DMS79 (cell line): ENCODE results near the gene TK2.
A peak's percentile ranks its signal among the peaks of the same experiment; 100 is the strongest.

Experiments used
- DNase-seq: peaks from one replicate; lab custom pipeline; 2025; lab: John Stamatoyannopoulos, UW

TK2 gene

DNA sequence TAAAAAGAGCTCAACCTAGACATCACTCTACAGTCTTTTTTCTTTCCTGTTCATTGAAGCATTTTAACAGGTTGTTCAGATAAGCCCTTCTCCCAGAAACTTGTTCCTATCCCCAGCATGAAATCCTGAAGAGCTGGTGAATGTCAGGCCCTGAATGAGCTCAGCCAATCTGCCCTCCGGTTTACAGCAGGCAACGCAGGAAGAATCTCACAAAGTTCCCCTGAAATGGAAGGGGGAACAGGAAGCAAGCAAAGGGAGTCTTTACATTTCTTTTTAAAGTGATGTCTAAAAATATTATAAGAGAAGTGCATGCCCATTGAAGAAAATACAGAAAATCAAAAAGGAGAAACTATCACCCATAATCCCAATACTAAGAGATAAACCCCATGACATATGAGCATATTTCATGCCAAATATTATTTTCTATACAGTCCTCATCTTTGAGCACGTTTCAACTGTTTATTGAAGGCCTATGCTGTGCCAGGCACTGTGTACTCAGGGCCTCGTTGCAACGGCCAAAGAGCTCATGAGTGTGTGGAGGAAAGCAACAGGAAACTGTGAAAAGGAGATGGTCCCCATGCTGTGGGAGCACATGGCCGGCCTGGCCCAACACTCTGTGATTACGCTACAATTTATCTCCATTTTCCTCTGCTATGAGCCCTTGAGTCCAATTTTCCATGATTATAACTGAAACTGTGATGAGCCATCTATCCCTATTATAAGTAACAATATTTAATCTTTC, 5.7 kb downstream of the TK2 start:
- no peak for DNase-seq

DNA sequence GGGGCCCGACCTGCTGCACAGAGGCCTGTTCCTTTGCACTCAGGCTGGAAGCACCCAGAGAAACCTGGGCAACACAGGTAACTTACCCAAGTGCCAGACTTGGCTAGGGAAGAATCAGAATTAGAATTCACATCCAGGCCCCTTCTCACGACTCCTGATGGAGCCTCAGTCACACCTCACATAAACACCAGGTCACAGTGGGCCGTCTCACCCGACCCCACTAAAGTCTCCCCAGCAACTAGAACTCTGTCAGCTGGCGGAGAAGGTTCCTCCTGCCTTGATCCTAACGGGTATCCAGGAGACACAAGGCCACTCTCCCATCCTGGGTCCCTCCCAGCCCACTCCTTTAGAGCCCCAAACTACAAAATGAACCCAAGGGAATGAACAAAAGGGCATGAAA, 6.4 kb downstream of the TK2 start:
- no peak for DNase-seq

DNA sequence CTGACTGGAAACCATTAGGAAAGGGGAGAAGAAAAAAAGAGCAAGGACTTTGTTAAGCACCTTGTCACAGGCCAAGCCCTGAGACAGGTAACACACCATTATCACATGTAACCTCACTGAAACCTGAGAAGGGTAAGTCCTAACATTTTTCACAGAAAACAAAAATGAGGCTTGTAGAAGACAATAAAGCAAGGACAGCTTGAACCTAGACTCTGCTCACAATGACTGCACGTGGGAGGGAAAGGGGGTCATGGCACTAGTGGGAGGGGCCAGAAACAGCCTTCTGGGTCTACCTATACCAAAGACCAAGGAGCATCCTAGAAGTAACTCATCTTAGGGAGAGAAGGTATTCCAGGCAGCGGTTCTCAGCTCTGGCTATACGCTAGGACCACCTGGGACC, 7.5 kb downstream of the TK2 start:
- no peak for DNase-seq

DNA sequence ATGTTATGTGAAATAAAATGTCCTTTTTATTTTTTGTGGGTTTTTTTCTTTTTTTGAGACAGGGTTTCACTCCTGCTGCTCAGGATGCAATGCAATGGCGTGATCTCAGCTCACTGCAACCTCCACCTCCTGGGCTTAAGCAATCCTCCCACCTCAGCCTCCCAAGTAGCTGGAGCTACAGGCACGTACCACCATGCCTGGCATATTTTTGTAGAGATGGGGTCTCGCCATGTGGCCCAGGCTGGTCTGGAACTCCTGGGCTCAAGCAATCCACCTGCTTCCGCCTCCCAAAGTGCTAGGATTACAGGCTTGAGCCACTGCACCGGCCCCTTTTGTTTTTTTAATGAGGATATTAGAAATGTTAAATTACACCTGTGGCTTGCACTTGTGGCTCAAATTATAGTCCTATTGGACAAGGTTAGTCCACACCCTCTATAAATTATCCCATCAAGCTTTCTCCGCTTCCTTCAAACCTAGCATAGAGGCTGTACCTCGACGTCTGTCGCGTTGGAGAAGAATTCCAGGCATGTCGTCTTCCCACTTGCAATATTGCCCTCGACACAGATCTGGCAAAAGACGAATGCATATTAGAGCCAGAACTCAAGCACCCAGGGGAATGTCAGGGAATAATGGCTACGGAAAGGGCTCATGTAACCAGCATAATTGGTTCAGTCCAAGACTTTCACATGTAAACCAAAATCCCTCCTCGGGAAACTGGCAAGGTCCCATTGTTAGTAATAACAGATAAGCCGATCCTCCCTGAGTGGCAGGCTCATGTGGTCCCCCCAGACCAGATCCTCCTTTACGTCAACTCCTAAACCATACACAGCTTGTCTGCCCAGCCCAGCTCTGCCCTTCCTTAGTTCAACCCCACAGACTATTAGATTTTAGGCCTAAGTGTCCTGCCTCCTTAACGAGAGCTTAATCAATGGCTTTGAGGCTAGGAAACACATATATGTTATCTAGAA, 8.2 kb downstream of the TK2 start:
- DNase-seq: no peak

DNA sequence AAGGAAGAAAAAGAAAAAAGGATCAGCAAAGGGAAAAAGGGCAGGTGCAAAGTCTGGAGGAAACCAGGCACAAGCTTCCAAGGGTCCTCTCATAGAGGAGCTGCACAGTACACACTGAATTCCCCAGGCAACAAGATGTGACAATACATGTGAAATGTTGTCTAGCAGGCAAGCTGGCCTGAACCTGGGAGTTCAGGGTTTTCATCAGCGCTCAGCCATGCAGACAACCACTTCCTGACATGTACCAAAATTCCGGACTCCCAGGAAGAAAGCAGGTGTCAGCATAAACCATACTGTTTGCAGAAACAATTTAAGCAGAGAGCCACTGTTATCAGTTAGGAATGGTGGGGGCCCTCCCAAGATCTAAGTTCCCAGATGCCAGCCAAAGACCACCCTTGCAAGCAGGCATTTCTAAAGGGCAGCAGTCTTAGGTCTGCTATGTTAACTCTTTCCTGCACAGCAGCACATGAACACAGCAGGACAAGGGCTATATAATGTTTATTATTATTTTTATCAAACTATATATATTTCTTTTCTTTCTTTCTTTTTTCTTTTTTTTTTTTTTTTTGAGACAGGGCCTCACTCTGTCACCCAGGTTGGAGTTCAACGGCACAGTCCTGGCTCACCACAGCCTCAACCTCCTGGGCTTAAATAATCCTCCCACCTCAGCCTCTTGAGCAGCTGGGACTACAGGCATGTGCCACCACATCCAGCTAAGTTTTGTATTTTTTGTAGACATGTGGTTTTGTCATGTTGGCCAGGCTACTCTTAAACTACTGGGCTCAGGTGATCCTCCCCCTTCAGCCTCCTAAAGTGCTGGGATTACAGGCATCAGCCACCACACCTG, 10.1 kb downstream of the TK2 start:
- peak; percentile 41 for DNase-seq

DNA sequence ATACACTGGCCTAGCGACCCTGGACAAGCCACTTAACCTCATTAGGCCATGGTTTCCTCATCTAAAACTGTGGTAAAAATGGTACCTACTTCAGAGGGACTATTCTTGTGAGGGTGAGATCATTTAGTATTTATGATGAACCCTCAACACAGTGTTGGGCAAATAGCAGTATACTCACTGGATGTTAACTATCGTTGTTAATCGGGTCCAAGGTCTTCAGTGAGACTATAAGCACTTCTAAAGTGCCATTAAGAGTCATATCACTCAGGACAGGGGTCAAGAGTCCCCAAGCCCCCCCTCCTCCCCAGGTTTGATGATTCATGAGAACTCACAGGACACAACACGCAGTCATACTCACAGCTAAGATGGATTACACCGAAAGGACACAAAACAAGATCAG, 11.0 kb downstream of the TK2 start:
- DNase-seq: no peak

DNA sequence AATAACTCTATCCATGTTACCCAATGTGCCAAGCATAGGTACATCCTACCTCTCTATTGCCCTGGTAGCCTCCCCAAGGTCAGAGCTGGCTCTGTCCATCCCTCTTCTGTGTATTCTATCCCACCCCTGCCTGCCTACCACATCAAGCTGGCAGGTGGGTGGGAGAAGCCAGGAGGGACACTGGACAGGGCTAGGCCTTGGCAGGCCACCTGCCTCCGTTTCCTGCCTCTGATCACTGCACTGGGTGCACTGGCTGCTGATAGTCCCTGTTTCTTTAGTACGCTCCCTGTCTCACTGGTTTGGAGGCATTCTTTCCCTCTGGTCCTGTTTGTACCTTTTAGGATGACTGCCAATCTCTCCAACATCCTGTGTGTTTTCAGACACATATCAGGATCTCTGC, 12.7 kb downstream of the TK2 start:
- DNase-seq: no peak

DNA sequence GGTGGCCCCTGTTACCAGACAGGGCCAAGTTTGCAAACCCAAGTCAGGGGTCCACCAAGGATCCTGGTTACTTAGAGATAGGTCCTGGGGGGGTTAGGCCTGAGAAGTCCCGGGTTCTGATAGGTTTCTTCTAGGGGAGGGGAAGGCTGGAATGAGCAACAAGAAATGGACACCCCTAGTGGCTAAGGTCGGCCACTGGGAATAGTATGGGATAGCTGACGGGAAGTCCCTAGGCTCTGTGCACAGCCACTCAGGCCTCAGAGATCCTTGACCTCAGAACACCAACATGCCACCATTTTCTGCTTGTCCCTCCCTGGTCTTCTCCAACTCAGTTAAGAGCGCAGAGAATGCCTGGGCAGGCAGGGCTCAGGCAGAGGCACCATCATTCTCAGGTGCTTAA, 13.4 kb downstream of the TK2 start:
- DNase-seq: no peak

DNA sequence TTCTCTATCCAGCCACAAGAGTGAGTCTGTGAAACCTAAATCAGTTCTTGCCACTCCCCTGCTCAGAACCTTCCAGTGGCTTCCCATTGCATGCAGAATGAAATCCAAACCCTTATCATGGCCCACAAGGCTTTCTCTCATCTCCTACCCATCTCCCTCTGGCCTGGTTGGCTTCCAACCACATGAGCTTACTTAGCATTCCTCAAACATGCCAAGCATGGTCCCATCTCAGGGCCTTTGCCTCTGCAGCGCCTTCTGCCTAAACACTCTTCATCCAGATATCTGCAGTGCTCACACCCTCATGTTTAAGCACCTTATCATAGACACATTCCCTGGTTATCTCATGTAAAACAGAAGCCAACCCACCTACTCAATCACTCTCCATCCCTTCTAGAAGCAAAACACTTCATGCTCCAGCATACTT, 15.5 kb downstream of the TK2 start:
- no peak for DNase-seq

DNA sequence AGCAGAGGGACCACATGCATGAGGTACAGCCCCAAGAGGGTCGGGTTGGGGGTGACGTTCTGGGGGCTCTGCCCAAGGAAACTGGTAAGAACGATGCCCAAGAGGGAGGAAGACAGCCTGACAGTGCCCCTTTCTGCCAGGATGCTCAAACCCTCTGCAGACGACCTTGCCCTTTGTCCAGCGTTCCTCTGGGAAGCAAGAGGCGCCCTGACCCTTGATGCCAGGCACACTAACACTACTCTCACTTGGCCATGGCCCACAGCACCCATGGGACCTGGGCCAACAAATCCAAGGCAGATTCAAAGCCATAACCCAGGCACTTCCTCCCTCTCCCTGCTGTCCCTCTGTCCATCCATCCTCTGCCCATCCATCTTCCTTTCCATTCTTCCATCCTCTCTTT, 20.4 kb downstream of the TK2 start:
- DNase-seq: no peak

DNA sequence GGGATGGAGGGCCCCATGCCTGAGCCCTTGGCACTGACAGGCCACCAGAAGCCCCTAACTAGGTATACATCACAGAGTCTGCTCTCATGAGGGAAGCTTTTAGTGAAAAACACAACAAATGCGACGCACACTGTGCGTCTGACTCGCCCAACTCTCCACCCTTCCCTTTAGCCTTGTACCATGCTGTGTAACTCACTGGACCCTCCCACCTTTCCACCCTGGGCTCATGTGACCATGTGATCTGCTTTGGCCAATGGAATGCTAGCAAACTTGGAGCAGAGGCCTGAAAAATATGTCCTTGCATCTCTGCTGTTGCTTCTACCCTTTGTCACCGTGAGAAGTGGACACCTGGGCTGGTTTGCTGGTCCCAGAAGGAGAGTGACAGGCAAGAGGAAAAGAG, 21.6 kb downstream of the TK2 start:
- no peak for DNase-seq

DNA sequence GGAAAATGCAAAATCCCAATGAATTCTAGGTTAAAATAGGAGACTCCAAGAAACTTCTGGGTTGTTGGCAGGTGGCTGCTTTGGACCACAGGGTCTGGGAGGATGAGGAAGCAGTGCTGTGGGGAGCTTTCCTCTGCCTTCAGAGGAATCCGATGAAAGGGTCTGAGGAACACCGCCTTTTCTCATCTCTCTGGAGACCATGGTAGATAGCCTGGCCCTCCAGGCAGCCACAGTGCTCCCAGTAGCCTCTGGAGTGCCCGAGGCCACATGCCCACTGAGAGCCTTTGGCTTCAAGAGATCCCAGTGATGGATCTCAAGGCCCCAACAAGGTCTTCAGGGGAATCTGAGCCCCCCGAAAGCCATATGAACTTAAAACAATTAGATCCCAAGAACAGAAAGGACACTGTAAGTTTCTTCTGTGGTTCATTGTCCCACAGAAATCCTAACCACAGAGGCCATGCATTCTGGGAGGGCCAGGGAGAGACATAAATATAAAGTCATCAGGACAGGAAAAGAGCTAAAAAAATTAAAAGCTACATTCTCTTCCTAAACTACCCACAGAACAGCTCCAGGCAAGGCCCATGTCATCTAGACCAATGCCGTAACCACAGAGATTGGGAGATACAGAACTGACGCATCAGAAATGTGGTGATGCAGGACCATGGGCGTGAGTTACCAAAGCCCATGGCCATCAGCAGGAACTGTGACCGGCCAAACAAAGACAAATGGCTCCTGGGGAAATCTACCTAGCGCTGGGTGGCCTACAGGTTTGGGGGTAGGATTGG, 24.3 kb downstream of the TK2 start:
- DNase-seq: no peak

DNA sequence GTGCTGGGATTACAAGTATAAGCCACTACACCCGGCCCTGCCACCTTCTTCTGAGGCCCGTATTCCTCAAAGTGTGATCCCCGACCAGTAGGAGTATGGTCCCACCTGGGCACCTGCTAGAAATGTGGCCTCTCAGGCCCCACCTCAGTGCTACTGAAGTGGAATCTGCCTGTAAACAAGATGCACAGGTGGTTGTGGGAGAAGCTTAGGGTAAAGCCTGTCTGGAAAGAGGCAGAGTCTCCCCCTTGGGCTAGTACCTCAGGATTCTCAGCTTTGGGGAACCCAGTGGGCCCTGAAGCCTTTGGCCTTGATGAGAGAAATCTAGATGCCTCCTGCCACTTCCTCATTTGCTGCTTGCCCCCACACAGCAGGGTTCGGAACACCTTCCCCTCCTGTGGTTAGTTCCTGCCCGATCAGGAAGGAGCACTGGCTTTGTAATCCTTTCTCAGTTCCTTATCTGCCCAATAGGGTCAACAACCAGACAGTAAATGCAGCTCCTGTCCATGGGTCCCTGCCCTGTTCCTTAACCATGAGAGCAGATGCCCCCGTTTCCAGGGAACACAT, 25.2 kb downstream of the TK2 start:
- no peak for DNase-seq

DNA sequence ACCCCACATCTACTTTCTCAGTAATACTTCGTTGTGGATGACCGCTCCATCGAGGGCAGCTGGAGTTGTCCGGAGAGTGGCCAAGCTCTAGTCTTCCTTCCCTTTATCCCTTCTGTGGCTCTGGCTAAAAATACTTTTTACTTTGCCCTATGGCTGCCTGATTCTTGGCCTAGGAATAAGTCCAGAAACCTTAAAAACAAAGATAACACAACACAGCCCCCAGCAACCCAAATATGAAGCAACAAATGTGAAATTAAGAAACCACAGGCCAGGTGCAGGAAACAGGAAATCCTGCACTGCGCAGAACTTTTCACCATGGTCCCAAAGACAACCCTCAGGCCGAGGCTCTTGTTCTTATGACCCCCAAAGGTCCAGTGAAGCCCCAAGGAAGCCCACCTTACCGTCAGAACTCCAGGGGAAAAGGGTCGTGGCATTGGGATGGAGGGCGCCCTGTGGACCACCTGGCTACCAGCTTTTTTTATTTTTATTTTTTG, 26.0 kb downstream of the TK2 start:
- no peak for DNase-seq

DNA sequence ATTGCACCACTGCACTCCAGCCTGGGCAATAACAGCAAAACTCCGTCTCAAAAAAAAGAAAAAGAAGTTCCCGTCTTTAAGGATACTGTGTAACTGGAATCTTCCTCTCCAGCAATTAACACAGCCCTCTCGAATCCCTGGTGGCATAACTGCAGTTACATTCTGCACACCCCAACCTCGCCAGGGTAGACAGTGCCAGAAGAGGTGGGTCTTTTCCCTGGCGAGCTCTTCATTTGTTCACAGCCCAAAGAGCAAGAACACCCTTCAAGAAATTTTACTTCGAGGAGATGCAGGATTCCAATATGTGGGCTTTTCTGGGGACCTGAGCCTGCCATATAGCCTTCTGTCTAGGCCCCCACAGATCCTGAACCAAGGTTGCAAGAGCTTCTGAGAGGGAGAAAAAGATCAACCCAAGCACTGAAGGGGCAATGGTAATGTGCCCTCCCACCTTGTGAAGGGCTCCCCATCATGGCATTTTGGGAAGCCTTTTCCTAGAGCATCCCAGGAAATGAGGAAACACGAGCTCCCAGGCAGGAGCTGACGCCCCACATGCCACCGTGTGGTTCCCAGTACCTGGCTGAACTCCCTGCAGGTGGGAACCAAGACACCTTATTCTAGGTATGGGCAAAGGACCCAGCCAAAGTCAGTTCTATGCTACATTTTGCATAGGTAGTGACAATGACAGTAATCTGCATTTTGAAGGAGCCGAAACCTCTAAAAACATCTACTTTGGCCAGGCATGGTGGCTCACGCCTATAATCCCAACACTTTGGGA, 26.9 kb downstream of the TK2 start:
- DNase-seq: no peak

DNA sequence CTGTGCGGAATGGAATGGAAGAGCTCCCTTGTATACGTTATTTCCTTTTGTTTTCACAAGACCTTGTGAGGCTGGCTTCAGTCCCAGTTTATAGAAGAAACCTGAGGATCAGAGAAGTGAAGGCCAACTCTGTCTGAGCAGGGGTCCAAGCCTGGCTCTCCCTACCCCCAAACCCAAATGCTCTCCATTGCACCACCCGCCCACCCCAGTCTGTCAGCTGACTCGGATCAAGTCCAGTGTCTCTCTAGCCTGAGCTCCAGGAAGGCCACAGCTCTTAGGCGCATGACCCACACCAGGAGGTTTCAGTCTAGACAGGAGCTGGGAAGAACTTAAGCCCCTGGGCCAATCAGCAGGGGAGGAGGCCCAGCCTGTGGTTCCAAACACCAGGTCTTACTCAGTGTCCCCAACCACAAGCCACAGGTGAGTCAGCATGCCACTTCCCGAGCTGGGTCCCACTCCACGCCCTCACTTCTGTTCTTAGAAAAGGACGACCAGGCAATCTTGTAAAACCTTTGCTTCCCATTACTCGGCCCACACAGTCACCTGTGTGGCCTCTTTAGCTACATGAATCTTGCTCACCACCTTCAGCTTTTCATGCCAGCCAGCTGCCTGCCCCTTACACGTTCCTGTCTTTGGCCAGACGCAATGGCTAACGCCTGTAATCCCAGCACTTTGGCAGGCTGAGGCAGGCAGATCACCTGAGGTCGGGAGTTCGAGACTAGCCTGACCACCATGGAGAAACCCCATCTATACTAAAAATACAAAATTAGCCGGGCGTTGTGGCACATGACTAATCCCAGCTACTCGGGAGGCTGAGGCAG, 27.8 kb downstream of the TK2 start:
- no peak for DNase-seq

DNA sequence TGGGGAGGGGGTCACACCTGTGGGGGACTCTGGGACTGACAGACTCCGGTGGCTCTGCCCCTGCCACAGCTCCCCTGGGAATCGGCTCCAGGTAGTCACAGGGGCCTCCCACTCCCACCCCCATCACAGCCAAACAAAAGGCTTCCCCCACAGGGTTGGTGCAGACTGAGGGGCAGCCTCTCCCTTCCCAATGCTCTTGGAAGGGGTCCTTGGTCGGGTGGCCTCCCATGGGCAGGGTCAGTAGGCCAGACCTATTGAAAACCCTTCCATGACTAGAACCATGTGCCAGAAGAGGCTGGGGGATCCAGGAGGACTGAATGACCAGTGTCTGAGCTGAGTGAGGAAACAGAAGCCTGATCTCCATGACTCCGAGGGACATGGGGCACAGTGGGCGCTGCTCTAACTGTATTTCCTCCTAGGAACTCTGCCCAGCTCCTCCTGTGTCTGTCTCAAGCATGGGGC, 28.6 kb downstream of the TK2 start:
- DNase-seq: no peak

DNA sequence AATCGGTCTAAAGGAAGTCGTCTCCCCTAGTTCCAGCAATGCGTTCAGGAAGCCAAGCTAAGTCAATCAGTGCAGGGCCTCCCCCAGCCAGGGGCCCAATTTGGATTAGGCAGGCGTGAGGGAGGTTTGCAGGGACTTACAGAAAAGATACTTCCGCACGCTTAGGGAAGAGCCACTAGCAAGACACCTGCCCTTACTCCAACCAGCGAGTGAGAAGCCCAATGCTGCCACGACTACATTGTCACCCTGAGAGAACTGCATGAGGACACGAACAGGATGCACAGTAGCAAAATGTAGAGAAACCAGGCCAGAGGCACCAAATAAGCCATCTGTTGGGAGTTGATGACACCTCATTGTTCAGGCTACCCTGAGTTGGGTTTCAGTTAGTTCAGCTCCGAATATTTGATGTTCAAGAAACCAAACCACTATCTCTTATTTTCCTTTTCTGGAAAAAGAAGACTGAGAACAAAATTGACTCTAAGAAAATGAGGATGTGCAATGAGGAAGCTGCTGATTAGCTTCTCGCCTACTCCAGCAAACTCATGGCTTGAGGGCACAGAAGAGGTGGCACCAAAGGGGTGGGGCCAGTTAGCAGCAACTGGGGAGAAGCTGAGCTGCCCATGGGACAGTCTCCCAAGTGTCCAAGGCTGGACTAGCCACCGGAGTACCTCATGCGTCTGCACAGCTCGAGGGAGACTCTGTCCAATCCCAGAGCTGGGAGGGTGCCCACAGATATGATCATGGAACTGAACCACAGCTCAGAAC, 29.3 kb downstream of the TK2 start:
- no peak for DNase-seq
